Measurements from ENCODE around the gene MLLT3. TPM values are rescaled to one million over a fixed set of nuclear protein-coding genes. Genes with fewer than 3 reads are reported as not detected.
A peak's percentile ranks its signal among the peaks of the same experiment; 100 is the strongest.
"Not testable (repeated sequence)": the region's sequence is repeated elsewhere in the genome, so short reads cannot be mapped to it uniquely, and the experiment has no call there.

The MLLT3 gene
- total RNA-seq, 1 donor from 2014 or later: 17.5 TPM

GRCh38 chr9:20662156-20662555 is 39.9 kb upstream of the MLLT3 start:
- TF ChIP-seq, protein P1, sequence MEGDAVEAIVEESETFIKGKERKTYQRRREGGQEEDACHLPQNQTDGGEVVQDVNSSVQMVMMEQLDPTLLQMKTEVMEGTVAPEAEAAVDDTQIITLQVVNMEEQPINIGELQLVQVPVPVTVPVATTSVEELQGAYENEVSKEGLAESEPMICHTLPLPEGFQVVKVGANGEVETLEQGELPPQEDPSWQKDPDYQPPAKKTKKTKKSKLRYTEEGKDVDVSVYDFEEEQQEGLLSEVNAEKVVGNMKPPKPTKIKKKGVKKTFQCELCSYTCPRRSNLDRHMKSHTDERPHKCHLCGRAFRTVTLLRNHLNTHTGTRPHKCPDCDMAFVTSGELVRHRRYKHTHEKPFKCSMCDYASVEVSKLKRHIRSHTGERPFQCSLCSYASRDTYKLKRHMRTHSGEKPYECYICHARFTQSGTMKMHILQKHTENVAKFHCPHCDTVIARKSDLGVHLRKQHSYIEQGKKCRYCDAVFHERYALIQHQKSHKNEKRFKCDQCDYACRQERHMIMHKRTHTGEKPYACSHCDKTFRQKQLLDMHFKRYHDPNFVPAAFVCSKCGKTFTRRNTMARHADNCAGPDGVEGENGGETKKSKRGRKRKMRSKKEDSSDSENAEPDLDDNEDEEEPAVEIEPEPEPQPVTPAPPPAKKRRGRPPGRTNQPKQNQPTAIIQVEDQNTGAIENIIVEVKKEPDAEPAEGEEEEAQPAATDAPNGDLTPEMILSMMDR (IDR thresholded peaks at IDR 0.05; ENCODE audit: borderline replicate concordance): no peak
- intact Hi-C loops (cut with micrococcal nuclease): no loop called here
- Histone ChIP-seq H3K9me3 (replicated peaks) (no peaks in the 10 kb centered on the region), H3K27me3 (ENCODE audit: low read depth) (no peaks in the 10 kb centered on the region), H3K27ac (replicated peaks) (no peak overlapping the region), H3K36me3 (no peaks in the 10 kb centered on the region), H3K4me3 (no peak overlapping the region), H3K4me1 (peaks cover 34% of the 10 kb centered on the region)
- DNase-seq: no peak

- Histone ChIP-seq H3K27ac (replicated peaks) (no peak overlapping the region), H3K9me3 (replicated peaks) (no peaks in the 10 kb centered on the region), H3K36me3 (no peaks in the 10 kb centered on the region), H3K27me3 (ENCODE audit: low read depth) (no peaks in the 10 kb centered on the region), H3K4me1 (peaks cover 34% of the 10 kb centered on the region), H3K4me3 (peak overlapping the region; percentile 70)
- DNase-seq: no peak
- TF ChIP-seq, protein P1 (IDR thresholded peaks at IDR 0.05; ENCODE audit: borderline replicate concordance): no peak
- intact Hi-C loops (cut with micrococcal nuclease): no loop called here
Observed at GRCh38 chr9:20659474-20659967, 37.2 kb upstream of the MLLT3 start.

DNA sequence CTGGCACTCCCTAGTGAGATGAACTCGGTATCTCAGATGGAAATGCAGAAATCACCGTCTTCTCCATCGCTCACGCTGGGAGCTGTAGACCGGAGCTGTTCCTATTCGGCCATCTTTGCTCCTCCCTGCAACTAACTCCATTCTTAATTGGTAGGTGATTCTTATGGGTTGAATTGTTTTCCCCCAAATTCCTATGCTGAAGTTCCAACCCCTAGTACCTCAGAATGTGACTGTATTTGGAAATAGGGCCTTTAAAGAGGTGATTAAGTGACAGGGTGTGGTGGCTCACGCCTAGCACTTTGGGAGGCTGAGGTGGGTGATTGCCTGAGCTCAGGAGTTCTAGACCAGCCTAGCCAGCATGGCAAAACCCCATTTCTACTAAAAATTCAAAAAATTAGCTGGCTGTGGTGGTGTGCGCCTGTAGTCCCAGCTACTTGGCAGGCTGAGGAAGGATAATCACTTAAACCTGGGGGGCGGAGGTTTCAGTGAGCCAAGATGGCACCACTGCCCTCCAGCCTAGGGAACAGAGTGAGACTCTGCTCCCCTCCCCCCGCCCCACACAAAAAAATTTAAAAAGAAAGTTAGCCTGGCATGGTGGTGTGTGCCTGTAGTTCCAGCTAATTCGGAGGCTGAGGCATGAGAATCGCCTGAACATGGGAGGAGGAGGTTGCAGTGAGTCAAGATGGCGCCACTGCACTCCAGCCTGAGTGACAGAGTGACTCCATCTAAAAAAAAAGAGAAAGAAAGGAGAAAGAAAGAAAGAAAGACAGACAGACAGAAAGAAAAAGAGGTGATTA is 36.6 kb upstream of the MLLT3 start:
- DNase-seq: no peak
- TF ChIP-seq, protein P1 (IDR thresholded peaks at IDR 0.05; ENCODE audit: borderline replicate concordance): no peak
- H3K4me1 ChIP-seq: peaks cover 34% of the 10 kb centered on the region
- H3K4me3 ChIP-seq: peak overlapping the region; percentile 70
- no peaks in the 10 kb centered on the region for H3K9me3 ChIP-seq (replicated peaks)
- no peaks in the 10 kb centered on the region for H3K36me3 ChIP-seq
- H3K27me3 ChIP-seq (ENCODE audit: low read depth): no peaks in the 10 kb centered on the region
- intact Hi-C loops (cut with micrococcal nuclease): no loop called here
- peak overlapping the region; percentile 57 for H3K27ac ChIP-seq (replicated peaks)

DNA sequence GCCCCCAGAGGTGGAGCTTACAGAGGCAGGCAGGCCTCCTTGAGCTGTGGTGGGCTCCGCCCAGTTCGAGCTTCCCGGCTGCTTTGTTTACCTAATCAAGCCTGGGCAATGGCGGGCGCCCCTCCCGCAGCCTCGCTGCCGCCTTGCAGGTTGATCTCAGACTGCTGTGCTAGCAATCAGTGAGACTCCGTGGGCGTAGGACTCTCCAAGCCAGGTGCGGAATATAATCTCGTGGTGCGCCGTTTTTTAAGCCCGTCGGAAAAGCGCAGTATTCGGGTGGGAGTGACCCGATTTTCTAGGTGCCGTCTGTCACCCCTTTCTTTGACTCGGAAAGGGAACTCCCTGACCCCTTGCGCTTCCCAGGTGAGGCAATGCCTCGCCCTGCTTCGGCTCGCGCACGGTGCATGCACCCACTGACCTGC is 36.0 kb upstream of the MLLT3 start:
- H3K36me3 ChIP-seq; H3K27me3 ChIP-seq (ENCODE audit: low read depth); intact Hi-C loops (cut with micrococcal nuclease); DNase-seq; H3K9me3 ChIP-seq (replicated peaks): not testable (repeated sequence)
- Histone ChIP-seq H3K4me3 (peak overlapping the region; percentile 70), H3K27ac (replicated peaks) (peak overlapping the region; percentile 57), H3K4me1 (peaks cover 34% of the 10 kb centered on the region)

GRCh38 chr9:20651939-20652338 is 29.6 kb upstream of the MLLT3 start:
- DNase-seq: no peak
- H3K4me1 ChIP-seq: peaks cover 4% of the 10 kb centered on the region
- intact Hi-C loops (cut with micrococcal nuclease): no loop called here
- H3K4me3 ChIP-seq: no peak overlapping the region
- H3K27ac ChIP-seq (replicated peaks): no peak overlapping the region
- H3K27me3 ChIP-seq (ENCODE audit: low read depth): no peaks in the 10 kb centered on the region
- TF ChIP-seq, protein P1 (IDR thresholded peaks at IDR 0.05; ENCODE audit: borderline replicate concordance): no peak
- no peaks in the 10 kb centered on the region for H3K9me3 ChIP-seq (replicated peaks)
- H3K36me3 ChIP-seq: no peaks in the 10 kb centered on the region

DNA sequence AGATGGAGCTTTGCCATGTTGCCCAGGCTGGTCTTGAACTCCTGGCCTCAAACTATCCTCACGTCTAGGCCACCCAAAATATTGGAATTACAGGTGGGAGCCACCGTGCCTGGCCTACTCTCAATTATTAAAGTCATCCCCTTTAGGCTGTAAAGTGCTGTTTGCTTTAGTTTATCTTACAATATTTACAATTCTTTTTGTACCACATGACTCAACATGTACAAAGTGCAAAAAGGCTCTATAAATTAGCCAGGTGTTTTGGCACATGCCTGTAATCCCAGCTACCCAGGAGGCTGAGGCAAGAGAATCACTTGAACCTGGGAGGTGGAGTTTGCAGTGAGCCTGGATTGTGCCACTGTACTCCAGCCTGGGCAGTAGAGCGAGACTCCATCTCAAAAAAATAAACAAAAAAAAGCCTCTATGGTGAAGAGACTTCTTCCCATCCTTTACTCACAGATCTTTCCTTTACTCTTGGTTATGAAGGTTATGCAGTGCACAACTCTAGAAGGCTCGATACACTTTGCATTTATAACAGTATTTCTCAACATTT is 28.5 kb upstream of the MLLT3 start:
- H3K4me1 ChIP-seq: peaks cover 11% of the 10 kb centered on the region
- TF ChIP-seq, protein P1 (IDR thresholded peaks at IDR 0.05; ENCODE audit: borderline replicate concordance): no peak
- intact Hi-C loops (cut with micrococcal nuclease): no loop called here

More for the DNA sequence above, 28.5 kb upstream of the MLLT3 start:
- Histone ChIP-seq H3K36me3 (no peaks in the 10 kb centered on the region), H3K27me3 (ENCODE audit: low read depth) (no peaks in the 10 kb centered on the region), H3K4me3 (no peak overlapping the region), H3K27ac (replicated peaks) (no peak overlapping the region), H3K9me3 (replicated peaks) (no peaks in the 10 kb centered on the region)
- DNase-seq: no peak
